GM12801 (cell line): ENCODE measurements around the gene SERTAD2.

Experiments
- CTCF ChIP-seq: IDR thresholded peaks from one replicate; pipeline ENCODE4 v1.5.1; 2011; ENCODE audit warnings: control low read depth; ENCODE audit not compliant: insufficient read length; ENCODE audit errors: extremely low read depth

The SERTAD2 gene

GRCh38 chr2:64625299-64626145 lies 28.2 kb downstream of the SERTAD2 start:
- no peak for TF ChIP-seq CTCF

- no peak for TF ChIP-seq CTCF
Observed at GRCh38 chr2:64624862-64625261, 28.9 kb downstream of the SERTAD2 start.

GRCh38 chr2:64624108-64624610 lies 29.6 kb downstream of the SERTAD2 start:
- TF ChIP-seq CTCF: no peak

GRCh38 chr2:64623242-64623850 lies 30.4 kb downstream of the SERTAD2 start:
- TF ChIP-seq CTCF: no peak

GRCh38 chr2:64622443-64623241 lies 31.1 kb downstream of the SERTAD2 start:
- no peak for TF ChIP-seq CTCF

GRCh38 chr2:64620661-64621060 lies 33.1 kb downstream of the SERTAD2 start:
- TF ChIP-seq CTCF: no peak

- TF ChIP-seq CTCF: no peak
Observed at GRCh38 chr2:64617631-64618151, 36.0 kb downstream of the SERTAD2 start.
